ENCODE measurements around the gene SNAPC4. TPM values are rescaled to one million over a fixed set of nuclear protein-coding genes. Genes with fewer than 3 reads are reported as not detected.

SNAPC4 gene
- total and polyA plus RNA-seq, 2 experiments from 2014 or later = 6.3 to 10.5 TPM

DNA sequence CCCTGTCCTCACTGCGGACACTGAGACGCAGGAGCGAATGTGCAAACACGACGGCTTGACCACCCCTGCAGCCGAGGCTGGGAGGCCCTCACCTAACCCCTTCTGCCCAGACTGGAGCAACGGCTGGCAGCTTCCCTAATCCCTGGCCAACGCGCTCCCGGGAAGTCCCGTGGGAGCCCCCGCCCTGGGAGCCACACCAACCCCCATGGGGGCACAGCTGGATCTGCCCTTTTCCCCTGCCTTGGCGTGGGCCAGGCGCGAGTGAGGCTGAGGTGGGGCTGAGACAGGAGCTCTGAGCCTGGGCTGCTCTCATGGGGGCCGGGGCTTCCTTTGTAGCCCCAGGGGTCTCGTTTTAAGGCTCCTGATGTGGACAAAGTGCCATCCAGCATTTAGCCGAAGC lies 31.8 kb downstream of the SNAPC4 start:
- Histone ChIP-seq H4K20me1 (ENCODE audit: insufficient read depth, poor library complexity, severe bottlenecking) (no peaks in the 10 kb centered on the region), H3K4me1 (ENCODE audit: insufficient read depth) (peaks cover 11% of the 10 kb centered on the region), H3K9me2 (replicated peaks; ENCODE audit: insufficient read depth) (no peaks in the 10 kb centered on the region), H3K4me3 (no peak overlapping the region), H3K36me3 (replicated peaks; ENCODE audit: insufficient read depth, low read depth) (no peaks in the 10 kb centered on the region), H2AFZ (no peak overlapping the region), H3K9me3 (ENCODE audit: low read depth) (no peaks in the 10 kb centered on the region), H3K27me3 (no peaks in the 10 kb centered on the region), H3K79me2 (no peaks in the 10 kb centered on the region), H3K27ac (no peak overlapping the region), H3K4me2 (no peak overlapping the region)
- TF ChIP-seq, protein P1, sequence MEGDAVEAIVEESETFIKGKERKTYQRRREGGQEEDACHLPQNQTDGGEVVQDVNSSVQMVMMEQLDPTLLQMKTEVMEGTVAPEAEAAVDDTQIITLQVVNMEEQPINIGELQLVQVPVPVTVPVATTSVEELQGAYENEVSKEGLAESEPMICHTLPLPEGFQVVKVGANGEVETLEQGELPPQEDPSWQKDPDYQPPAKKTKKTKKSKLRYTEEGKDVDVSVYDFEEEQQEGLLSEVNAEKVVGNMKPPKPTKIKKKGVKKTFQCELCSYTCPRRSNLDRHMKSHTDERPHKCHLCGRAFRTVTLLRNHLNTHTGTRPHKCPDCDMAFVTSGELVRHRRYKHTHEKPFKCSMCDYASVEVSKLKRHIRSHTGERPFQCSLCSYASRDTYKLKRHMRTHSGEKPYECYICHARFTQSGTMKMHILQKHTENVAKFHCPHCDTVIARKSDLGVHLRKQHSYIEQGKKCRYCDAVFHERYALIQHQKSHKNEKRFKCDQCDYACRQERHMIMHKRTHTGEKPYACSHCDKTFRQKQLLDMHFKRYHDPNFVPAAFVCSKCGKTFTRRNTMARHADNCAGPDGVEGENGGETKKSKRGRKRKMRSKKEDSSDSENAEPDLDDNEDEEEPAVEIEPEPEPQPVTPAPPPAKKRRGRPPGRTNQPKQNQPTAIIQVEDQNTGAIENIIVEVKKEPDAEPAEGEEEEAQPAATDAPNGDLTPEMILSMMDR (IDR thresholded peaks at IDR 0.05; ENCODE audit: poor library complexity) = no peak
- TF ChIP-seq EZH2phosphoT487 (IDR thresholded peaks at IDR 0.05; ENCODE audit: low read depth, severe bottlenecking, unreplicated experiment) = no peak
- no peak for TF ChIP-seq EZH2 (IDR thresholded peaks at IDR 0.05; ENCODE audit: borderline replicate concordance)
- no peak for DNase-seq (ENCODE audit: low spot score)
- 88% methylated on average over 18 of the region's 18 CpGs for WGBS (ENCODE audit: low lambda C conversion rate, missing lambda C conversion rate)

DNA sequence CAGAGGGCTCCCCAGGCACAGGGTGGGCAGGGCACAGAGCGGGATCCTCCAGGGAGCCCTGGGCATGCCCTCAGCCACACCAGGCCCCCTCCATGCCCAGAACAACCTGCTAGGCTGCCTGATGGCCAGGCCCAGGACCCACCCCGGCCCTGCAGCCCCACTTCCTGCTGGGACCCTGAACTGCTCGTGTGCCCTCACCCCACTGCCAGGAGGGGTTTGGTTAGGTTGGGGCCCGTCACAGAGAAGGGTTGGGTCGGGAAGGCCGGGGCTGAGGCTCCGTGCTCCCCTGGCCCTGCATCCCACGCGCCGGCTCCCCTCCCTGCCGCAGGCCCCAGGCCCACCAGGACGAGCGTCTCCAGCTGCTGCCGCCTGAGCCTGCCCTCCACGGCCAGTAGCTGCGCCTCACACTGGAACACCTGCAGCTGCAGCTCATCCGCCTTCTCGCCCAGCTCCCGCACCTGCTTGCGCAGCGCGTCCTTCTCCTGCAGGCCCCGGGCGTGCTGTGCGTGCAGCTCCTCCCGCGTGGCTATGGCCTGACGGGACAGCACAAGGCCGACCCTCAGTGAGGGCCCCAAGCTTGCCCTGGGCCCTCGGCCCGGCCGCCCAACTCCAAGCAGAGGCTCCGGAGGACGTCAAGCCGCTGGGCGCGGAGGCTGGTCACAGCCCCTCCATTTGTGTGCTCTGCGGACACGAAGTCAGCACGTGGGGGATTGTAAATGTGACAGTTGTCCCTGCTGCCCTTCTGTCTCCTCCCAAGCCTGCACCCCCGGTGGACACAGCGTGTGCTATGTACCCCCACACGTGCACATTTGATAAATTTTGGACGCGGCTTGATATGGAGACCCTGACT lies 32.4 kb downstream of the SNAPC4 start:
- 94% methylated on average over 35 of the region's 45 CpGs for WGBS (ENCODE audit: low lambda C conversion rate, missing lambda C conversion rate)
- no peaks in the 10 kb centered on the region for H4K20me1 ChIP-seq (ENCODE audit: insufficient read depth, poor library complexity, severe bottlenecking)

DNA sequence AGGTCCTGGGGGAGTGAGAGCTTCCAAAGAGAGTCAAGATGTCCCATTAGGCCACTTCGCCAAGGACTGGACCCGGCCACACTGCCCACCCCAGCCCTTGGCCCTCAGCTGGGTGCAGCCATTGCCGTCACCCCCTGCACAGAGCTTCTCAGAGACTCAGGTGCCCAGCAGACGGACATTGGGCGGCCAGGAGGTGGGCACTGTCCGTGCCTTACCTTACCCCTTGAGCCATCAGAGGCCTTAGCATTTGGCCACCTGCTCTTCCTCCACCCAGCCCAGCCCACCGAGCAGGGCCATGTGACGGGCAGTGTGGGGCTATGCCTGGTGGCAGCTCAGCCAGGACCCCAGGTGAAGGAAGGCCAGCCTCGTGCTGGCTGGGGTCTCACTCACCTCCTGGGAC lies 33.1 kb downstream of the SNAPC4 start:
- no peaks in the 10 kb centered on the region for H4K20me1 ChIP-seq (ENCODE audit: insufficient read depth, poor library complexity, severe bottlenecking)
- no peak for TF ChIP-seq EZH2phosphoT487 (IDR thresholded peaks at IDR 0.05; ENCODE audit: low read depth, severe bottlenecking, unreplicated experiment)
- TF ChIP-seq, protein P1 (IDR thresholded peaks at IDR 0.05; ENCODE audit: poor library complexity) = no peak
- TF ChIP-seq EZH2 (IDR thresholded peaks at IDR 0.05; ENCODE audit: borderline replicate concordance) = no peak
- H3K9me2 ChIP-seq (replicated peaks; ENCODE audit: insufficient read depth) = no peaks in the 10 kb centered on the region
- no peaks in the 10 kb centered on the region for H3K27me3 ChIP-seq
- 92% methylated on average over 9 of the region's 9 CpGs for WGBS (ENCODE audit: low lambda C conversion rate, missing lambda C conversion rate)
- H3K27ac ChIP-seq = no peak overlapping the region
- DNase-seq (ENCODE audit: low spot score) = no peak
- no peak overlapping the region for H3K4me2 ChIP-seq
- H3K4me3 ChIP-seq = no peak overlapping the region
- H3K9me3 ChIP-seq (ENCODE audit: low read depth) = no peaks in the 10 kb centered on the region
- no peaks in the 10 kb centered on the region for H3K4me1 ChIP-seq (ENCODE audit: insufficient read depth)
- H3K79me2 ChIP-seq = no peaks in the 10 kb centered on the region
- no peak overlapping the region for H2AFZ ChIP-seq
- no peaks in the 10 kb centered on the region for H3K36me3 ChIP-seq (replicated peaks; ENCODE audit: insufficient read depth, low read depth)

More for the DNA sequence above, 32.4 kb downstream of the SNAPC4 start:
- no peak for TF ChIP-seq EZH2phosphoT487 (IDR thresholded peaks at IDR 0.05; ENCODE audit: low read depth, severe bottlenecking, unreplicated experiment)
- no peak for TF ChIP-seq EZH2 (IDR thresholded peaks at IDR 0.05; ENCODE audit: borderline replicate concordance)
- TF ChIP-seq, protein P1 (IDR thresholded peaks at IDR 0.05; ENCODE audit: poor library complexity) = no peak
- Histone ChIP-seq H3K4me1 (ENCODE audit: insufficient read depth) (peaks cover 4% of the 10 kb centered on the region), H3K36me3 (replicated peaks; ENCODE audit: insufficient read depth, low read depth) (no peaks in the 10 kb centered on the region), H3K27me3 (no peaks in the 10 kb centered on the region), H2AFZ (no peak overlapping the region), H3K9me2 (replicated peaks; ENCODE audit: insufficient read depth) (no peaks in the 10 kb centered on the region), H3K4me2 (no peak overlapping the region), H3K9me3 (ENCODE audit: low read depth) (no peaks in the 10 kb centered on the region), H3K27ac (no peak overlapping the region), H3K4me3 (no peak overlapping the region), H3K79me2 (no peaks in the 10 kb centered on the region)
- no peak for DNase-seq (ENCODE audit: low spot score)

Data from hepatocyte (in vitro differentiated cells).